GM18502 (cell line): ENCODE data around the gene BDH1.
"Not testable (repeated sequence)": the region's sequence is repeated elsewhere in the genome, so short reads cannot be mapped to it uniquely, and the experiment has no call there.

Experiments used
- ATAC-seq: cut with Tn5 transposase; IDR thresholded peaks from one replicate; pipeline ENCODE4 v1.9.1; 2021; ENCODE audit warnings: mild to moderate bottlenecking; ENCODE audit not compliant: unreplicated experiment, poor library complexity

The BDH1 gene

DNA sequence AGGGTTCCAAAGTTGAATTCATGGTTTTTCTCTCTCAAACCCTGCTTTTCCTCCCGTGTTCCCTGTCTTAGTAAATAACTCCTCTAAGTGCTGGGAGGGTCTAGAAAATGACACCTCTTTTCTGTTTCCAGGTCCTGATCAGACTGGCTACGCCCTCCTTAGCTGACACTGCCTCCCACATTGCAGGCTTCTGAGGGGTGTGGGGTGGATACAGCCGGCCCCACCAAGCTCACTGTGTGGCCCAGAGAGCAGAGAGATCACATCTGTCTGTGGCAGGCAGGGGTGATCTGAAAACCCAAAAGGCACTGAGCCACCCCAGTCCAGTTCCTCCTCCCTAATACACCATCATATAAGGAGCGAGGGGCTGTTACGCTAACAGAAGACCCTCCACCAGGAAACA is 62.7 kb downstream of the BDH1 start:
- ATAC-seq, result no peak

- ATAC-seq, result no peak
These were observed 63.7 kb downstream of the BDH1 start for GRCh38 chr3:197491923-197492664.

- no peak for ATAC-seq
These were observed 64.3 kb downstream of the BDH1 start for GRCh38 chr3:197491478-197491877.

GRCh38 chr3:197490098-197491058 is 65.4 kb downstream of the BDH1 start:
- no peak for ATAC-seq

DNA sequence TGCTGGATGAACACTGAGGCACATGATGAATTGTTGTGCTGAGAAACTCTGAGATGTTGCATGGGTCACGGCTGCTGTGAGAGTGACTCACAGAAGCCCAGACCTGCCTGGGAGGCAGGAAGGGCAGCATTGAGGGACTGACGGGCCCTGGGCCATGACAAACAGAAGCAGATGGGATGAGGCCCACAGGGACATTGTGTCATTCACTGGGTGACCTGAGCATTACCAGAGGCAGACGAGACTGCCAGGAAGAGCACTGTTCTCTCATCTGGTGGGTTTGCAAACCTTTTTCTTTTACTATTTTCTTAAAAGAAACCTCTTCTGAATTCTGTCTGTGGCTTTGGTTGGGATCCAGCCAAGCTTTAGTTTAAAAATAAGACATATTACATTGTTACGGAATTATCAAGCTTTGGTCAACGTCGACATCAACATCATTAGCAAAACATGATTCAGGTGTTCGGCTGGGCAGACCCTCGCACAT is 67.8 kb downstream of the BDH1 start:
- ATAC-seq, result no peak

- no peak for ATAC-seq
These were observed 68.9 kb downstream of the BDH1 start for GRCh38 chr3:197486861-197487260.

GRCh38 chr3:197485143-197485542 is 70.6 kb downstream of the BDH1 start:
- ATAC-seq, result no peak

GRCh38 chr3:197484204-197484901 is 71.4 kb downstream of the BDH1 start:
- no peak for ATAC-seq

DNA sequence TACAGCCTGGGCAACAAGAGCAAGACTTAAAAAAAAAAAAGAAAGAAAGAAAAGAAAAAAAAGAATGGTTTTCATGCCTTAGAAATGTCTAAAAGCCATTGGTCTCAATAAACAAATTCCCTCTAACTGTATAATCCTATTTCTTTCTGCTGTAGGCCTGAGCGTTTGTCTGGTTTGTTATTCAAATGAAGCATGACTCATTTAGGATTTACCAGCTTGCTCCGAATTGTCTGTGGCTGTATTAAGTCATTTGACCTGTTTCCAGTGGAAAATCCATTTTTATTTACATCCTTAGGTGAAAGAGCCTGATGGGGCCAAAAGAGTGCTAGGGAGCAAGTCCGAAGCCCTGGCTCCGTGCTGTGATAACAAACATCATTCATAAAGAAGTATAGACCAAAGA is 73.8 kb downstream of the BDH1 start:
- ATAC-seq, result no peak

- no peak for ATAC-seq
These were observed 75.4 kb downstream of the BDH1 start for GRCh38 chr3:197480320-197480719.

- no peak for ATAC-seq
These were observed 76.8 kb downstream of the BDH1 start for GRCh38 chr3:197478746-197479668.

GRCh38 chr3:197477816-197478215 is 78.0 kb downstream of the BDH1 start:
- ATAC-seq, result not testable (repeated sequence)

- no peak for ATAC-seq
These were observed 79.7 kb downstream of the BDH1 start for GRCh38 chr3:197475997-197476525.

DNA sequence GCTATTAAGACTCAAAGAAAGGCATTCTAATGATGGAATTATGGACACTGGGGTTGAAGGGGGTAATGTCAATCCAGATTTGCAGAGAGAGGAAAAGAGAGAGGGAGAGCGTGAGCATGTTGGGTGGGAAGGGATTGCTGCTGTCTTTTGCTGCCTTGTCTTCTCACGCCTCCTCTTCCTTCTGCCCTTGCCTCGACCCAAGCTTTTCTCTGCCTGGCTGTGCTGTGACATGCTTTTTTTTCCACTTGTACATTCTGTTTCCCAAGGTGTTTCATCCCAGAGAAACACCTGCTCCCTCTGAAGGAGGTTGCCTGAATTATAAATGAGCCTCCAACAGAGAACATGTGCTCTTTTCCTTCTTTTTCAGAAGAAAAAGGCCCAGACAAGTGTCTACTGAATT is 80.3 kb downstream of the BDH1 start:
- no peak for ATAC-seq

DNA sequence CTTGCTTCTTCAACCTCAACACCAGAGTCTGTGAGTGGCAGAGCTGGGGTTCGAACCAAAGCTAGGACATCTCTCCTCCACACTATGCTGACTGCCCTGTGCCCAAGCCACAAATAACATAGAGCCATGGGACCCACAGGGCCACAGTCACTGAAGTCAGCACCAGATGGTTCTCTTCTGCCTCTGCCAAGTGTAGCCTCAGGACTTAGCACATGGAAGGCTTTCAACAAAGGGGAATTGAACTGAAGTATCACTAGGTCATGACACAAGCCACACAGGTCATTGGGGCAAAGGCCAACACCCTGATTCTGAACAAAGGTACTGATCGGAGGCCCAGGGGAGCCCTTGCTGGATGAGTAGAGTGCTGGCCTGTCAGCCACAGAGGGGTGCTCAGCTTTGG is 83.6 kb downstream of the BDH1 start:
- ATAC-seq, result no peak

- no peak for ATAC-seq
These were observed 84.4 kb downstream of the BDH1 start for GRCh38 chr3:197471221-197472010.

- ATAC-seq, result no peak
These were observed 86.8 kb downstream of the BDH1 start for GRCh38 chr3:197468866-197469382.

GRCh38 chr3:197468167-197468566 is 87.6 kb downstream of the BDH1 start:
- no peak for ATAC-seq
